MM.1S (cell line): ENCODE results near the gene SPTBN1.

Source experiments
- DNase-seq: peaks from one replicate; pipeline ENCODE4 v3.0.0-alpha.2; 2015
- H2AFZ ChIP-seq: fragments of 300-600 bp; sonication (generic); 2 replicates; pipeline ENCODE4 v1.6.0; 2016; ENCODE audit warnings: antibody characterized with exemption, low read length
- H3F3A ChIP-seq: fragments of 300-600 bp; sonication (generic); 2 replicates; pipeline ENCODE4 v1.6.1; 2016; ENCODE audit warnings: mild to moderate bottlenecking, antibody characterized with exemption, low read length, moderate library complexity, mixed read lengths; ENCODE audit not compliant: insufficient read depth
- H3K27ac ChIP-seq: fragments of 300-600 bp; sonication (generic); 2 replicates; pipeline ENCODE4 v1.5.1; 2016; ENCODE audit warnings: mild to moderate bottlenecking, low read length
- H3K27me3 ChIP-seq: fragments of 300-600 bp; sonication (generic); replicated peaks from 2 replicates; pipeline ENCODE4 v1.6.0; 2016; ENCODE audit warnings: low read length; ENCODE audit not compliant: insufficient read depth
- H3K36me3 ChIP-seq: fragments of 300-600 bp; sonication (generic); replicated peaks from 2 replicates; pipeline ENCODE4 v1.6.1; 2016; ENCODE audit warnings: mild to moderate bottlenecking, low read length, mixed read lengths; ENCODE audit not compliant: insufficient read depth
- H3K4me1 ChIP-seq: fragments of 300-600 bp; sonication (generic); 2 replicates; pipeline ENCODE4 v1.6.1; 2016; ENCODE audit warnings: low read length, mixed read lengths
- H3K4me2 ChIP-seq: fragments of 300-600 bp; sonication (generic); 2 replicates; pipeline ENCODE4 v1.6.0; 2016; ENCODE audit warnings: low read depth, low read length
- H3K4me3 ChIP-seq: fragments of 300-600 bp; sonication (generic); 2 replicates; pipeline ENCODE4 v1.5.1; 2016; ENCODE audit warnings: low read length, mixed read lengths
- H3K79me2 ChIP-seq: fragments of 300-600 bp; sonication (generic); 2 replicates; pipeline ENCODE4 v1.6.1; 2016; ENCODE audit warnings: mixed run types, low read length, mixed read lengths
- H3K9ac ChIP-seq: fragments of 300-600 bp; sonication (generic); 2 replicates; pipeline ENCODE4 v1.6.1; 2016; ENCODE audit warnings: low read length, mixed read lengths
- H3K9me2 ChIP-seq: fragments of 300-600 bp; sonication (generic); replicated peaks from 2 replicates; pipeline ENCODE4 v1.6.1; 2016; ENCODE audit warnings: mild to moderate bottlenecking, low read length, mixed read lengths; ENCODE audit not compliant: insufficient read depth
- H3K9me3 ChIP-seq: fragments of 300-600 bp; sonication (generic); replicated peaks from 2 replicates; pipeline ENCODE4 v1.6.1; 2016; ENCODE audit warnings: mild to moderate bottlenecking, low read length, mixed read lengths; ENCODE audit not compliant: insufficient read depth
- H4K20me1 ChIP-seq: fragments of 300-600 bp; sonication (generic); 2 replicates; pipeline ENCODE4 v1.6.1; 2016; ENCODE audit warnings: mild to moderate bottlenecking, low read length, moderate library complexity, mixed read lengths; ENCODE audit not compliant: insufficient read depth
- CTCF ChIP-seq: fragments of 300-600 bp; sonication (generic); IDR thresholded peaks from 2 replicates; pipeline ENCODE4 v1.5.1; 2016; ENCODE audit warnings: antibody characterized with exemption, low read length, mixed read lengths
- EZH2 ChIP-seq: fragments of 300-600 bp; sonication (generic); optimal IDR thresholded peaks from 2 replicates; pipeline ENCODE3; 2017; ENCODE audit warnings: low read depth, mild to moderate bottlenecking, antibody characterized with exemption, low read length, mixed read lengths
- EZH2phosphoT487 ChIP-seq: fragments of 300-600 bp; sonication (generic); IDR thresholded peaks from 2 replicates; pipeline ENCODE4 v1.6.1; 2018; ENCODE audit warnings: antibody characterized with exemption, low read length

Gene SPTBN1

DNA sequence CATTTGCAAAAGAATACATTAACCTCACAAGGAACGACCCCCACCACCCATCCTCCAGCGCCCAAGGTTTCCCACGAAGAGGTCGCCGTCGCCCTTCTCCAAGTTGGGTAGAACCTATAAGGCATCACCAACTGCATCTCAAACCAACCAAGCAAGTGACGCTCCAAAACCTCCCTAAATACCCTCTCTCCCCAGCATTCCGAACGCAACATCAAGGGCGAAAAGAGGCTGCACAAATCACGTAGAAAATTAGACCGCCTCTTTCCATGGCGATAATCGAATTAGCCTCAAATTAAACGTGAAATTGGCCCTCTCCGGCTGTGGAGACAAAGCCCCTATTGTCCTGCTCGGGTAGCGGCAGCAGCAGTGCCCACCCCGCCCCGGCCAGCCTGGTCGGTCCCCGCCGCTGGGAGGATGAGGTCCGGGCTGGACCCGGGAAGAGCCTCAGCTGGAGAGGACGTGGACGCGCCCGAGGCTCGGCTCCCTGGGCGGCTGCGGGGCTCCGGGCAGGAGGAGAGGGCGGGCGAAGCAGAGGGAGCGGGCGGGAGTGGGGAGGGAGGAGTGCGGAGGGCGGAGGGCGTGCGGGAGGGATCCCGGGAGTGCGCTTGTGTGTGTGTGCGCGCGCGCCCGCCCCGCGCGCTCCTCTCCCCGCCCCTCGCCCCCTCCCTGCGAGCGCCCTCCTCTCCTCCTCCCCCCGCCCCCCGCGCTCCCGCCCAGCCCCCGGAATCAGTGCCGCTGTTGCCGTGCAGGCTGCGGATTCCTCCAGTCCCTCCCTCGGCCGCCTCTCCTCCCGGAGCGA lies at the start of gene SPTBN1:
TSS of gene SPTBN1 (plus strand) at position 765 of the 799 bp plus-strand sequence. CDS start 70,092 bp downstream, outside the sequence.
- peak within 1 kb of the TSS; percentile 34; the same call in 1 of the 2 replicates for H3K9ac ChIP-seq
- H3K36me3 ChIP-seq: no peaks in the 10 kb centered on the region
- peaks cover 11% of the 10 kb centered on the region; the same call in 1 of the 2 replicates for H3K4me1 ChIP-seq
- H3K9me3 ChIP-seq: no peaks in the 10 kb centered on the region
- H3K27ac ChIP-seq: peak within 1 kb of the TSS; percentile 8; the same call in 1 of the 2 replicates
- TF ChIP-seq EZH2 (no peak), CTCF (no peak), EZH2phosphoT487 (no peak)
- H3K9me2 ChIP-seq: no peaks in the 10 kb centered on the region
- H3F3A ChIP-seq: peaks cover 13% of the 10 kb centered on the region
- H3K4me3 ChIP-seq: peak within 1 kb of the TSS; percentile 82
- no peaks in the 10 kb centered on the region for H4K20me1 ChIP-seq
- peaks cover 19% of the 10 kb centered on the region for H3K79me2 ChIP-seq
- peak within 1 kb of the TSS; percentile 97 for H3K4me2 ChIP-seq
- H2AFZ ChIP-seq: peak within 1 kb of the TSS; percentile 94
- H3K27me3 ChIP-seq: no peaks in the 10 kb centered on the region
- DNase-seq: peak; percentile 73

DNA sequence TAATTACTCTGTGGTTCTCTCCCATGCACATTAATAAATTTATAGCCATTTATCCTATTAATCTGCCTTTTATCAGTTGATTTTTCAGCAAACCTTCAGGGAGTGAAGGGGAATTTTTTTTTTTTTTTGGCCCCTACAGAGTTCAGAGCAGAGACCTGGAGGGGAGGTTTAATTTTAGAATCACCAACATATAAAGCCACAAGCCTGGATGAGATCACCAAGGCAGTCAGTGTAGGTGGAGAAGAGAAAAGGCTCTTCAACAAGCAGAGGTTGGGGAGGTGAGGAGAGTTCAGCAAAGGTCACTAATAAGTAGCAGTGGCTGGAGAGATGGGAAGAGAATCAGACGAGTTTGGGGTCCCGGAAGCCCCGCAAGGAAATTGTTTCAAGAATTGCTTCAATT lies 48.4 kb upstream of the SPTBN1 start:
- no peaks in the 10 kb centered on the region for H3K79me2 ChIP-seq
- DNase-seq: no peak
- H3K4me2 ChIP-seq: no peak overlapping the region
- no peaks in the 10 kb centered on the region for H3K4me1 ChIP-seq
- TF ChIP-seq EZH2: no peak
- no peak for TF ChIP-seq CTCF
- no peak for TF ChIP-seq EZH2phosphoT487
- H3K27ac ChIP-seq: no peak overlapping the region
- no peaks in the 10 kb centered on the region for H3K36me3 ChIP-seq
- no peak overlapping the region for H3K4me3 ChIP-seq
- H3K9me2 ChIP-seq: no peaks in the 10 kb centered on the region
- H3K9ac ChIP-seq: no peak overlapping the region
- H3K9me3 ChIP-seq: no peaks in the 10 kb centered on the region
- H3F3A ChIP-seq: no peaks in the 10 kb centered on the region
- no peaks in the 10 kb centered on the region for H3K27me3 ChIP-seq
- H4K20me1 ChIP-seq: no peaks in the 10 kb centered on the region
- no peak overlapping the region for H2AFZ ChIP-seq

DNA sequence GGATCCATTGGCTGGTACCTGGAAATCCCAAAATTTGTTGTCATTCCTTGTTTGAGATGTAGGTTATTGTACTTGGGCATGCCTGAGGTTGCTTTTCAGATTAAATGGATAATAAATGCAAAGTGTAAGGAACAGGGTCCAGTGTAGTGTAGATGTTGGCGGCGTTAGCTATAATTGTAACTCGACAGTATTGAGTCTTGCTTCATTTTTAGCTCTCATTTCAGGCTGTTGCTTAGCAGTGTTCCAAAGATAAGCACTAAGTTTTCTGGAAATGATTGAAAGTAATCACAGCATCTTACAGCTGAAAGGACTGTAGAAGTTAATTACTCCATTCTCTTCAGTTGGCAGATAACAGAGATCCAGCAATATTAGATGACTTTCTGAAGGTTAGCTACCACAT lies 47.8 kb upstream of the SPTBN1 start:
- no peak overlapping the region for H3K4me2 ChIP-seq
- TF ChIP-seq CTCF: no peak
- no peak for TF ChIP-seq EZH2phosphoT487
- TF ChIP-seq EZH2: no peak
- DNase-seq: no peak
- no peaks in the 10 kb centered on the region for H3F3A ChIP-seq
- H4K20me1 ChIP-seq: no peaks in the 10 kb centered on the region
- H2AFZ ChIP-seq: no peak overlapping the region
- no peak overlapping the region for H3K27ac ChIP-seq
- H3K4me1 ChIP-seq: no peaks in the 10 kb centered on the region
- H3K79me2 ChIP-seq: no peaks in the 10 kb centered on the region
- no peaks in the 10 kb centered on the region for H3K9me3 ChIP-seq
- no peak overlapping the region for H3K4me3 ChIP-seq
- no peaks in the 10 kb centered on the region for H3K27me3 ChIP-seq
- no peaks in the 10 kb centered on the region for H3K9me2 ChIP-seq
- H3K36me3 ChIP-seq: no peaks in the 10 kb centered on the region
- no peak overlapping the region for H3K9ac ChIP-seq
